Memory B cell (primary cell): ENCODE data around the gene SBDS.
"Not testable (repeated sequence)": the region's sequence is repeated elsewhere in the genome, so short reads cannot be mapped to it uniquely, and the experiment has no call there.

Experiments used
- ATAC-seq: fragments of 150-1000 bp; cut with Tn5 transposase; 2 replicates; pipeline ENCODE4 v1.10.0; 2021; ENCODE audit warnings: low read depth, mild to moderate bottlenecking, moderate library complexity
- DNase-seq, 2 donors: peaks; one replicate each; pipeline ENCODE4 v3.0.0; 2022; ENCODE audit warnings: low spot score in 2 of 2
- H3K27ac Mint-ChIP-seq: one replicate; pipeline ENCODE4 v1.8.0; 2022; ENCODE audit warnings: mild to moderate bottlenecking, moderate library complexity, mixed read lengths
- H3K27me3 Mint-ChIP-seq: one replicate; pipeline ENCODE4 v1.8.0; 2022; ENCODE audit warnings: mixed read lengths
- H3K36me3 Mint-ChIP-seq: one replicate; pipeline ENCODE4 v1.8.0; 2022; ENCODE audit warnings: mild to moderate bottlenecking, mixed read lengths
- H3K4me1 Mint-ChIP-seq: one replicate; pipeline ENCODE4 v1.8.0; 2022; ENCODE audit warnings: mixed read lengths
- H3K4me3 Mint-ChIP-seq: one replicate; pipeline ENCODE4 v1.8.0; 2022; ENCODE audit warnings: mild to moderate bottlenecking, moderate library complexity, mixed read lengths
- H3K9me3 Mint-ChIP-seq: one replicate; pipeline ENCODE4 v1.8.0; 2022; ENCODE audit warnings: mixed read lengths

Gene SBDS

DNA sequence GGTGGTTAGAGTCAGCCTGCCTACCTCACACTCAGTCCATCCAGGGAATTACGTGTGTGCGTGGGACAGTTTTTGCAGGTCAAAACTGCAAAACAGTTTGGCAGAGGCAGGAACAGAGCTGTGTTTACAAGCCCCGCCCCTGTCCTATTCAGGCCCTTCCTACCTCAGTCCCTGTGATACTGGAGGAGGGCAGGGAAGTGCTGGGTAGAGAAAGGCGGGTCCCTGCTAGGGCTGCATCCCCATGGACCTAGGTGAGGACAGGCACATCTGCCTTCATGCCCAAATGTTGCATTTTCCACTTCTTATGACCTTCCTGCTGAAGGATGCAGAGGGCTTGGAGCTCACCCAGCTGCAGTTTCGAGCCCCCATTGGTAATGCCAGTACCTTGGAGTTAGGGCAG, 25.1 kb downstream of the SBDS start:
- Mint-ChIP-seq H3K27ac (no peak overlapping the region), H3K36me3 (no peaks in the 10 kb centered on the region), H3K4me1 (no peaks in the 10 kb centered on the region), H3K4me3 (no peak overlapping the region), H3K9me3 (no peaks in the 10 kb centered on the region), H3K27me3 (no peaks in the 10 kb centered on the region)
- ATAC-seq: no peak
- no peak for DNase-seq

DNA sequence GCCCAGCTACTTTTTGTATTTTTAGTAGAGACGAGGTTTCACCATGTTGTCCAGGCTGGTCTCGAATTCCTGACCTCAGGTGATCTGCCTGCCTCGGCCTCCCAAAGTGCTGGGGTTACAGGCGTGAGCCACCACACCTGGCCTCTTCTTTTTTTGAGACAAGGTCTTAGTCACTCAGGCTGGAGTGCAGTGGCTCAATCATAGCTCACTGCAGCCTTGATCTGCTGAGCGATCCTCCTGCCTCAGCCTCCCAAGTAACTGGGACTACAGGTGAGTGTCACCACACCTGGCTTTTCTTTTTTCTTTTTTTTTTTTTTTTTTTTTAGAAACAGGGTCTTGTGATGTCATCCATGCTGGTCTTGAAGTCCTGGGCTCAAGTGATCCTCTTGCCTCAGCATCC, 26.4 kb downstream of the SBDS start:
- not testable (repeated sequence) for H3K4me1 Mint-ChIP-seq, H3K36me3 Mint-ChIP-seq, H3K27me3 Mint-ChIP-seq, ATAC-seq, H3K27ac Mint-ChIP-seq, H3K4me3 Mint-ChIP-seq, DNase-seq, H3K9me3 Mint-ChIP-seq

DNA sequence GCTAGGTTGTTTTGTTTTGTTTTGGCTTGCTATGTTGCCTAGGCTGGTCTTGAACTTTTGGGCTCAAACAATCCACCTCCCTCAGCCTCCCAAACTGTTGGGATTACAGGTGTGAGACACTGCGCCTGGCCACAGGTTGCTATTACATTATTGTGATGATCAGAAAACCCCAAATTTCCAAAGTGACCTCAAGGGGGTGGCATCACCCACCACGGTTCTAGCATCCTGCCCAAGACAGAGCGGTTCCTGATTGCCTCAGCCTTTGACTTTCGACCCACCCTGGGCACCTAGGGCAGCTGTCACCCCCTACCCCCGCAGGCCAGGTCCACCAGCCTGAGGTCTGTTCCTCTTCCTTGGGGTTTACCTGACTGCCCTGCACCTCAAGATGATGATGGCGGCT, 28.4 kb downstream of the SBDS start:
- Mint-ChIP-seq H3K27ac (no peak overlapping the region), H3K4me1 (no peaks in the 10 kb centered on the region), H3K4me3 (no peak overlapping the region), H3K9me3 (peaks cover 1% of the 10 kb centered on the region), H3K36me3 (no peaks in the 10 kb centered on the region), H3K27me3 (no peaks in the 10 kb centered on the region)
- ATAC-seq (no peak), DNase-seq (no peak)

DNA sequence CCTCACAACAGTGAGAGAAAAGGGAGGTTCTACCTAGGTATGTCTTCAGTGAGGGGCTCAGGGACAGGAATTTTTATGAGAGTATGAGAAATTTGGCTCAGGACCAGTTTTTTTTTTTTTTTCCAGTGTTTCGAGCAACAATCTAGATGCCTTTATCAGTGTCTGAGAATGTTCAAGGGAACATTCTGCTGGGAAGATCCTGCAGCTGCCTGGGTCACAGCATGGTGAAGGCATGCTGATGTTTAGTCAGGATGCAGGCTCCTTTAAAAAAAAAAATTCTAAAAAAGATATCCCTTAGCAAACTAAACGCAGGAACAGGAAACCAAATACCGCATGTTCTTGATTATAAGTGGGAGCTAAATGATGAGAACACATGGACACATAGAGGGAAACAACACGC, 31.0 kb downstream of the SBDS start:
- no peaks in the 10 kb centered on the region for H3K27me3 Mint-ChIP-seq
- peaks cover 1% of the 10 kb centered on the region for H3K9me3 Mint-ChIP-seq
- no peaks in the 10 kb centered on the region for H3K4me1 Mint-ChIP-seq
- no peak overlapping the region for H3K27ac Mint-ChIP-seq
- ATAC-seq (no peak), DNase-seq (no peak)
- H3K4me3 Mint-ChIP-seq: no peak overlapping the region
- H3K36me3 Mint-ChIP-seq: peaks cover 4% of the 10 kb centered on the region

DNA sequence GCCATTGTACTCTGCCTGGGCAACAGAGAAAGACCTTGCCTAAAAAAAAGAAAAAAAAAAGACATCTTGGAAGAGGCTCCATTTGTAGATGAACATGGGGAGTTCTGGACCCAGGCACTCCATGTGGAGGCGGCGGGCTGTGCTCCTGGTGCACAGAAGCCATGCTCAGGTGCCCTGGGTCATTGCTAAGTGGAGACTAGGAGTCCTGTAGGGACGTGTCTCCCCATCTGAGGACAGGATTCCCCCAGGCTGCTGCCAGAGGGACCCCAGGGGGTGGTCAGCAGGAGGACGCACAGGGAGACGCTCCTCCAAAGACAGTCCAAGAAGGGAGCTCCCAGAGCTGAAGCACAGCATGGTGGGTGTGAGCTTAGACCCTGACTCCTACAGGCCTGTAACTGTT, 34.3 kb downstream of the SBDS start:
- Mint-ChIP-seq H3K27ac (no peak overlapping the region), H3K4me1 (no peaks in the 10 kb centered on the region), H3K27me3 (no peaks in the 10 kb centered on the region), H3K9me3 (peaks cover 1% of the 10 kb centered on the region), H3K4me3 (no peak overlapping the region), H3K36me3 (peaks cover 23% of the 10 kb centered on the region)
- ATAC-seq: no peak
- DNase-seq: no peak

DNA sequence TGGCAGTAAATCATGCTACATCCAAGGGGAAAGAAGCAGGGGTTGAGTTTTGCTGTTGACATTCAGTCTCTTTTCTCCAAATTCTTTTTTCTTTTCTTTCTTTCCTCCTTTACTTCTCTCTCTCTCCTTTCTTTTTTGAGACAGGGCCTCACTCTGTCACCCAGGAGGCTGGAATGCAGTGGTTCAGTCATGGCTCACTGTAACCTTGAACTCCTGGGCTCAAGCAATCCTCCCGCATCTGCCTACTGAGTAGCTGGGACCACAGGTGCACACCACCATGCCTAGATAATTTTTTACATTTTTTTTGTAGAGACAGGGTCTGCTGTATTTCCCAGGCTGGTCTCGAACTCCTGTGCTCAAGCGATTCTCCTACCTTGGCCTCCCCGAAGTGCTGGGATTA, 35.2 kb downstream of the SBDS start:
- Mint-ChIP-seq H3K36me3 (peaks cover 26% of the 10 kb centered on the region), H3K4me1 (no peaks in the 10 kb centered on the region), H3K9me3 (peaks cover 1% of the 10 kb centered on the region), H3K27me3 (no peaks in the 10 kb centered on the region), H3K4me3 (no peak overlapping the region), H3K27ac (no peak overlapping the region)
- no peak for ATAC-seq
- DNase-seq: no peak

DNA sequence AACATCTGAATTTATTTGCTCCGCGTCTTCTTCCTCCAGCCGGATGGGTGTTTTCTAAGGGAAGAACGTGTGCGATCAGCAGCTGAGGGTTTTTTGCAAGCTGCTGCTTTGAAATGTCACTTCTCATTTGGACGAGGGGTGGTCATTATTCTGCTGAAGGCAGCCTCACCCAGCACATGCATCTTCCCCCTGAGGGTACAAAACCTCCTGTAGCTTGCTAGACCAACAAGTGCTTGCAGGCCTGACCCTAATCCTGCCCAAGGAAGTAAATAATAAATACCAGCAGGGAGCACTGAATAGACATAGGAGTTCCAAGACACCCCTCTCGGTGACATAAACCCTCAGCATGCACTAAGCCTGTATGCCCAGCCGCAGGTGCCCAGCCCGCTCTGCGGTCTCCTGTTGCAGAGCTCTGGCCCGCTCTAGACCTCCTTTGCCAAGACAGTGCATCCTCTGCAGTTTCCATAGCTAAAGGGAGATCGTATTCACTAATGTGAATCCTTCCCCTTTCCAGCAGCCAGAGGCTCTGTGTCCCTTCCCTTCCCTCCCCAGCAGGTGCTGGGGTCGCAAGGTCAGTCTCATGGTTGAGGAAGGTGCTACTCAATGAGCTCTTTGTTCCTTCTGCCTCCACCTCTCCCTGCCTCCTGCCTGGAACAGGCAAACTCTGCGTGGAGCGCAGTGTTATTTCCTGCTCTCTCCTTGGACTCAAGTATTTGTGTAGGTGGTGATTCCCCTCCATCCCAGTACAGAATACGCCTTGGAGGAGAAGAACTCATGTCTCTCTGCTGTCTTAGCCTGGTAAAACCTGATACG, 36.6 kb downstream of the SBDS start:
- Mint-ChIP-seq H3K4me1 (no peaks in the 10 kb centered on the region), H3K4me3 (no peak overlapping the region), H3K36me3 (peaks cover 30% of the 10 kb centered on the region), H3K27me3 (no peaks in the 10 kb centered on the region), H3K9me3 (no peaks in the 10 kb centered on the region), H3K27ac (no peak overlapping the region)
- DNase-seq (no peak), ATAC-seq (no peak)

DNA sequence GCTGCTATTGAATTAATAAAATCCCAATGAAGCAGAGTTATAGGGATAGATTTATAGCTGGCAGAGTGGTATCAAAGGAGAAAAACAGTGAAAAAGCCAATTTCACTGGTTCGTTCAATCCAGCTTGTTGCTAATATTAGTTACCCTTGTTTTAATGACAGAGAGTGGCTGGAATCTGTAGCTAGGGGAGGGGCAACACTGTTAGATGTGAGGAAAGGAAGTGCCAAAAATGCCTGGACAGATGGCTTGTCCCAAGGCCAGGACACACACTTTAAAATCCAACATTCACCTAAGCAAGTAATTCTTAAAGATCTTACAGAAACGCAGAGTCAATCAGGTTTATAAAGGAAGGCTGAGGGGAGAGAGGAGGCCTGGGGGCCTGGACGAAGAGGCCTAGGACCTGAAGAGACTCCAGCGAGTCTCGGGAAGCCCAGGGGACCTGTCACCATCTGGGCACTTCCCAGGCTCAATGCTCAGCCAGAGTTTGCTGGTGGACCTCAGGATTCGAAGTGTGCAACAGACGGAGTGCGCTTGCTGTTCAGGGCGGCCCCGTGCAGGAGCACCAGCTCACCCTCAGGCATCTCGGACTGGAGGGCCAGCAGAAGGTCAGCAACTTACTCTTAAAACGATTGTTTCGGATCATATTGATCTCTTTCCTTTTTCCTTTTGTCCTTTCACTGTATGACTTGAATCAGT, 37.6 kb downstream of the SBDS start:
- ATAC-seq: no peak
- H3K4me3 Mint-ChIP-seq: no peak overlapping the region
- peaks cover 6% of the 10 kb centered on the region for H3K4me1 Mint-ChIP-seq
- H3K9me3 Mint-ChIP-seq: no peaks in the 10 kb centered on the region
- no peak for DNase-seq
- no peaks in the 10 kb centered on the region for H3K27me3 Mint-ChIP-seq
- H3K36me3 Mint-ChIP-seq: peaks cover 32% of the 10 kb centered on the region
- H3K27ac Mint-ChIP-seq: peak overlapping the region; percentile 50

DNA sequence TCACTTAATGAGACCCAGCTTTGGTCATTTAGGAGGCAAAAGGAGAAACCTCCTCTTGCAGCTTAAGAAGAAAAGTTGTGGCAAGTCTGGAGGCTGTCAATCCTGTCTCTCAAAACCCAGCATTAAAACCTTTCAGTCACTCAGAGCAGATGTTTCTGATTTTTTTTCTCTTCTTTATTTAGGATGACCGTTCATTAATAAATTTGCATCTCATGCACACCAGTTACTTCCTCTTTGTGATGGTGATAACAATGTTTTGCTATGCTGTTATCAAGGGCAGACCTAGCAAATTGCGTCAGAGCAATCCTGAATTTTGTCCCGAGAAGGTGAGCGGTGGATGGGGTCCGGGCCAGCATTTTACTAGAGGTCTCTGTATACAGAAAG, 42.4 kb downstream of the SBDS start:
- Mint-ChIP-seq H3K36me3 (peaks cover 30% of the 10 kb centered on the region), H3K27me3 (no peaks in the 10 kb centered on the region), H3K4me1 (peaks cover 14% of the 10 kb centered on the region), H3K4me3 (no peak overlapping the region), H3K9me3 (no peaks in the 10 kb centered on the region), H3K27ac (peak overlapping the region; percentile 36)
- ATAC-seq (peak; percentile 60), DNase-seq (no peak)

DNA sequence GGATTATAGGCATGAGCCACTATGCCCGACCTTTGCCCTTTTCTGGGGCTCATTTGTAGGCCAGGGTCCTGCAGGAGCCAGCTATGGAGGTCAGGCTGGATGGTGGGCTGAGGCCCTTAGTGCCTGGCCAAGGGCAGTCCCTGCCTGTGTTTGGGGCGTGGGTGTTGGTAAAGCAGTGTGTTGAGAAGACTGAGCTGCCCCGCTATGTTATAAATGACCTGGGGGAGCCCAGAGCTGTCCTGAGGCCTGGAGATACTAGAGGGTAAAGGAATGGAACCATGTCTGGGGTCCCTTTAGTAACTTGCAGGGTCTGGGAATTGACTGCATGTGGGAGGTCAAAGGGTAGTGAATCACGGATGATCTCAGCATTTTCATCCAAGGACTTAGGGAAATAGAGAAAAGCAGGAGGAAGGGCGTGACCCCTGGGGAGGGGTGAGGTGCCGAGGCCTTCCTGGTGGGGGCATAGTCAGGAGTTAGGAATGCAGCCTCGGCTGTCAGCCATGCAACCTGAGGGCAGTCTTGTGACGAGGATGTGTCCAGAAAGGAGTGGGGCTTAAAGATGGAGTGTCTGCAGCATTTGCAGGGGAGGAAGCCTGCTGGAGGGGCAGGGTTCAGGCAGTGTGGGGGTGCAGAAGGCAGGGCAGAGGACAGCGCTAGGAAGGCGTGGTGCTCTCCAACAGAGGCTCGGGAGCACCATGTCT, 42.9 kb downstream of the SBDS start:
- peak overlapping the region; percentile 36 for H3K27ac Mint-ChIP-seq
- H3K27me3 Mint-ChIP-seq: no peaks in the 10 kb centered on the region
- peaks cover 29% of the 10 kb centered on the region for H3K36me3 Mint-ChIP-seq
- peaks cover 14% of the 10 kb centered on the region for H3K4me1 Mint-ChIP-seq
- DNase-seq: no peak
- H3K4me3 Mint-ChIP-seq: no peak overlapping the region
- H3K9me3 Mint-ChIP-seq: no peaks in the 10 kb centered on the region
- ATAC-seq: no peak

DNA sequence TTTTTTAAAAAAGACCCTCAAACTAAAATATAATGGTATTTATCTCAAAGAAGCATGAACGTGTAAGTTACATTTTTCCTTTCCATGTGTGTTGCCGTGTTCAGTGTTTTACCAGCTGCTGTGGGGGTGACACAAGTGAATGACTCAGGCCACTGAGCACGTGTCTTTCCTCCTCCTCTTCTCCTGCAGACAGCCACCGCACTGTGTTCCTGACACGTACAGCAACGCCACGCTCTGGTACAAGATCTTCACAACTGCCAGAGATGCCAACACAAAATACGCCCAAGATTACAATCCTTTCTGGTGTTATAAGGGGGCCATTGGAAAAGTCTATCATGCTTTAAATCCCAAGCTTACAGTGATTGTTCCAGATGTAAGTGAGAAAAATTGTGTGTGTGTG, 44.6 kb downstream of the SBDS start:
- Mint-ChIP-seq H3K36me3 (peaks cover 20% of the 10 kb centered on the region), H3K9me3 (no peaks in the 10 kb centered on the region), H3K4me1 (peaks cover 14% of the 10 kb centered on the region), H3K4me3 (no peak overlapping the region), H3K27ac (no peak overlapping the region), H3K27me3 (no peaks in the 10 kb centered on the region)
- no peak for ATAC-seq
- DNase-seq: no peak

DNA sequence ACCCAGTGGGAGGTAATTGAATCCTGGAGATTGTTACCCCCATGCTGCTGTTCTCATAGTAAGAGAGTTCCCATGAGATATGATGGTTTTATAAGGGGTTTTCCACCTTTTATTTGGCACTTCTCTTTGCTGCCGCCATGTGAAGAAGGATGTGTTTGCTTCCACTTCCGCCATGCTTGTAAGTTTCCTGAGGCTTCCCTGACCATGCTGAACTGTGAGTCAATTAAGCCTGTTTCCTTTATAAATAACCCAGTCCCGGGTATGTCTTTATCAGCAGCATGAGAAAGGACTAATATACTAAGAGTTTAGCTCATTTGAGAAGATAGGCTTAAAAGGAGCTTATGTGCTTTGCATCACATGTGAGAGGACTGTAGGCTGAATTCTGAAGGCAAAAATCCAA, 45.1 kb downstream of the SBDS start:
- no peak overlapping the region for H3K27ac Mint-ChIP-seq
- H3K4me3 Mint-ChIP-seq: no peak overlapping the region
- ATAC-seq (no peak), DNase-seq (no peak)
- no peaks in the 10 kb centered on the region for H3K27me3 Mint-ChIP-seq
- peaks cover 14% of the 10 kb centered on the region for H3K4me1 Mint-ChIP-seq
- no peaks in the 10 kb centered on the region for H3K9me3 Mint-ChIP-seq
- peaks cover 18% of the 10 kb centered on the region for H3K36me3 Mint-ChIP-seq

DNA sequence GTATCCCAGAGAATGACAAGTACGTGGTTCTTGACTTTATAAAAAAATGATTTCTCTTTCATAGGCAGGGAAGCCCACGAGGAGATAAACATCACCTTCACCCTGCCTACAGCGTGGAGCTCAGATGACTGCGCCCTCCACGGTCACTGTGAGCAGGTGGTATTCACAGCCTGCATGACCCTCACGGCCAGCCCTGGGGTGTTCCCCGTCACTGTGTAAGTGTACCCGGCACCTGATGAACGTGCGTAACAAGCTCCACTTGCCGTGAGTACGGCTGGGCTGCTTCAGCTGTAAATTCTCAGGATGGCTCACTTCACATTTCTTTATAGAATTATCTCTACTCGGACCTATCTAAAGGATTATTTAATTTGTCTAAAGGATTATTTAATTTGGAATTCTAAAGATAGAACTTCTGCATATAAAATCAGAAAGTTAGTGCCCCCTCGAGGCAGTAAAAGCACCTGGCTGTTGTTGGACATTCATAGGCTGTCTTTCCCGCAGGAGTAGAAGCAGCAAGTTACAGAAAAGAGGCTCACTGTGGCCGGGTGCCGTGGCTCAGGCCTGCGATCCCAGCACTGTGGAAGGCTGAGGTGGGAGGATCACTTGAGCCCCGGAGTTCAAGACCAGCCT, 46.8 kb downstream of the SBDS start:
- no peak for DNase-seq
- no peak overlapping the region for H3K27ac Mint-ChIP-seq
- H3K4me3 Mint-ChIP-seq: no peak overlapping the region
- H3K27me3 Mint-ChIP-seq: no peaks in the 10 kb centered on the region
- no peak for ATAC-seq
- peaks cover 14% of the 10 kb centered on the region for H3K4me1 Mint-ChIP-seq
- peaks cover 19% of the 10 kb centered on the region for H3K36me3 Mint-ChIP-seq
- no peaks in the 10 kb centered on the region for H3K9me3 Mint-ChIP-seq

DNA sequence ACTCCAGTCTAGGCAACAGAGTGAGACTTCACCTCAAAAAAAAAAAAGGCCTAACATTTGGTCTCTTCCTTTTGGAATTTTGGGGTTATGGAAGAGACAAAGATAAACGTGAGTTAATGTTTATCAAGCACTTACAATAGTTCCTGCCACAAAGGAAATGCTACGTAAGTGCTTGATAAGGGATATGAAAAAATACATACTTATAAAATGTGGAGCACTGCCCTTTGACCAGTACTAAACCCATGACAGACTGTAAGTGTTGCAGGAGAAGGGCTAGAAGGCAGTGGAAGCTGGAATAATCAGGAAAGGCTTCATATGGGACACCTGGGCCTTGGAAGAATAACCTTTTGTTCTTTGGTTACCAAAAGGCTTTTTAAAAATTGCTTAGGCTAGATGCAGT, 48.8 kb downstream of the SBDS start:
- no peak for DNase-seq
- no peak overlapping the region for H3K4me3 Mint-ChIP-seq
- no peak for ATAC-seq
- H3K9me3 Mint-ChIP-seq: no peaks in the 10 kb centered on the region
- H3K4me1 Mint-ChIP-seq: no peaks in the 10 kb centered on the region
- H3K27ac Mint-ChIP-seq: no peak overlapping the region
- H3K36me3 Mint-ChIP-seq: peaks cover 19% of the 10 kb centered on the region
- no peaks in the 10 kb centered on the region for H3K27me3 Mint-ChIP-seq
